HCT116 (cell line): ENCODE measurements around the gene ATP5F1A. TPM values are rescaled to one million over a fixed set of nuclear protein-coding genes. Genes with fewer than 3 reads are reported as not detected.

Experiments
- ATAC-seq: fragments of 200-7000 bp; cut with Tn5 transposase; 2 replicates; pipeline ENCODE4 v1.9.1; 2020; ENCODE audit warnings: mild to moderate bottlenecking, moderate library complexity
- BruUV-seq: library from RNA; stranded (reverse); fragments of 400-500 nt; replicated peaks from 2 replicates; lab custom pipeline; 2021; lab: Mats Ljungman, UMichigan
- CTCF ChIA-PET: fragments of 300-600 bp; sonication (Branson Sonifier 250); formaldehyde crosslinking; loops from one replicate; lab custom pipeline; 2021; ENCODE audit warnings: antibody characterized with exemption; lab: Charles Lee
- POLR2A ChIA-PET: fragments of 300-600, 350-600 bp; sonication (Branson Sonifier 250); formaldehyde crosslinking; loops from one replicate; lab custom pipeline; 2021; ENCODE audit warnings: antibody characterized with exemption; lab: Charles Lee
- RAD21 ChIA-PET, 2 experiments: fragments of 300-600 bp; sonication (Branson Sonifier 250); formaldehyde crosslinking; loops; one replicate each; lab custom pipeline; 2023; ENCODE audit warnings: low total read pairs in 2 of 2; ENCODE audit not compliant: uncharacterized antibody in 2 of 2, unreplicated experiment in 2 of 2, low non-redundant PET in 1 of 2; lab: Charles Lee
- DNase-seq: peaks from one replicate; pipeline ENCODE4 v3.0.0-alpha.2; 2010; ENCODE audit warnings: low read depth, low spot score
- H2AFZ ChIP-seq: fragments of 200-600 bp; shearing (Covaris generic), sonication (generic); 2 replicates; pipeline ENCODE4 v1.6.1; 2017; ENCODE audit warnings: low read depth, mixed run types, mixed read lengths, antibody characterized with exemption, low read length; ENCODE audit not compliant: poor library complexity, severe bottlenecking
- H3K27ac ChIP-seq: 2 replicates; pipeline ENCODE4 v1.5.1; 2012; ENCODE audit warnings: low read depth, low read length
- H3K27me3 ChIP-seq: fragments of 200-600 bp; sonication (generic); 2 replicates; pipeline ENCODE4 v1.6.1; 2016; ENCODE audit warnings: mixed run types, low read length, mixed read lengths; ENCODE audit not compliant: insufficient read depth
- H3K36me3 ChIP-seq, 2 experiments: fragments of 200-500 bp in 1 of 2; fragments of 200-600 bp in 1 of 2; sonication (Bioruptor generic) in 1 of 2; sonication (generic) in 1 of 2; 2 replicates each; pipeline versions ENCODE4 v1.5.1 to v1.6.1; 2014 to 2016; ENCODE audit warnings: low read length in 2 of 2, inconsistent platforms in 1 of 2, mixed read lengths in 1 of 2, mixed run types in 1 of 2; ENCODE audit not compliant: insufficient read depth in 2 of 2, control insufficient read depth in 1 of 2
- H3K4me1 ChIP-seq, 2 experiments: fragments of 200-600 bp in 1 of 2; sonication (generic) in 1 of 2; 2 replicates each; pipeline versions ENCODE4 v1.5.1 to v1.6.1; 2012 to 2017; ENCODE audit warnings: low read length in 2 of 2, inconsistent platforms in 1 of 2, mild to moderate bottlenecking in 1 of 2, mixed read lengths in 1 of 2, mixed run types in 1 of 2, moderate library complexity in 1 of 2; ENCODE audit not compliant: insufficient read depth in 2 of 2, control insufficient read depth in 1 of 2
- H3K4me2 ChIP-seq: fragments of 200-600 bp; sonication (generic); 2 replicates; pipeline ENCODE4 v1.6.1; 2017; ENCODE audit warnings: mixed run types, low read length, mixed read lengths
- H3K4me3 ChIP-seq, 2 experiments: fragments of 200-600 bp in 1 of 2; sonication (generic) in 1 of 2; replicated peaks in 1 of 2; 2 replicates each; pipeline ENCODE4 v1.5.1; 2011 to 2016; ENCODE audit warnings: low read length in 2 of 2, control low read depth in 1 of 2, low read depth in 1 of 2, mild to moderate bottlenecking in 1 of 2, mixed read lengths in 1 of 2, mixed run types in 1 of 2
- H3K79me2 ChIP-seq: fragments of 200-600 bp; sonication (generic); 2 replicates; pipeline ENCODE4 v1.6.1; 2017; ENCODE audit warnings: mild to moderate bottlenecking, mixed run types, low read length, moderate library complexity, mixed read lengths; ENCODE audit not compliant: insufficient read depth
- H3K9ac ChIP-seq: fragments of 200-600 bp; sonication (generic); 2 replicates; pipeline ENCODE4 v1.6.1; 2016; ENCODE audit warnings: low read length, mixed read lengths
- H3K9me2 ChIP-seq: fragments of 200-600 bp; sonication (generic), shearing (Covaris generic); 2 replicates; pipeline ENCODE4 v1.6.1; 2017; ENCODE audit warnings: mixed run types, mild to moderate bottlenecking, moderate library complexity; ENCODE audit not compliant: insufficient read depth
- H3K9me3 ChIP-seq, 2 experiments: fragments of 200-500 bp in 1 of 2; fragments of 200-600 bp in 1 of 2; sonication (Bioruptor generic) in 1 of 2; sonication (generic) in 1 of 2; 2 replicates each; pipeline ENCODE4 v1.6.1; 2014 to 2017; ENCODE audit warnings: low read length in 2 of 2, mixed read lengths in 2 of 2, inconsistent platforms in 1 of 2, low read depth in 1 of 2, mild to moderate bottlenecking in 1 of 2, mixed run types in 1 of 2, moderate library complexity in 1 of 2; ENCODE audit not compliant: control insufficient read depth in 1 of 2, insufficient read depth in 1 of 2
- H4K20me1 ChIP-seq: fragments of 200-600 bp; sonication (generic), shearing (Covaris generic); 2 replicates; pipeline ENCODE4 v1.6.1; 2017; ENCODE audit warnings: mixed run types, mild to moderate bottlenecking, moderate library complexity; ENCODE audit not compliant: insufficient read depth
- CEBPB ChIP-seq: IDR thresholded peaks from 2 replicates; pipeline ENCODE4 v1.6.1; 2012; ENCODE audit warnings: low read depth
- JUND ChIP-seq: IDR thresholded peaks from 2 replicates; pipeline ENCODE4 v1.6.1; 2012
- POLR2A ChIP-seq: IDR thresholded peaks from 2 replicates; pipeline ENCODE4 v1.7.0; 2011; ENCODE audit warnings: borderline replicate concordance; ENCODE audit not compliant: insufficient read depth, insufficient read length; ENCODE audit errors: extremely low read depth
- SP1 ChIP-seq: IDR thresholded peaks from 2 replicates; pipeline ENCODE4 v1.6.1; 2012; ENCODE audit warnings: low read depth
- SRF ChIP-seq: IDR thresholded peaks from 2 replicates; pipeline ENCODE4 v1.6.1; 2012; ENCODE audit warnings: low read depth
- ZNF274 ChIP-seq: fragments of 200-500 bp; sonication (Bioruptor generic); IDR thresholded peaks from 2 replicates; pipeline ENCODE4 v1.6.1; 2014; ENCODE audit warnings: mild to moderate bottlenecking, low read depth, low read length, inconsistent platforms
- intact Hi-C: fragments of 100-400 bp; cut with micrococcal nuclease; formaldehyde crosslinking; loops from 2 replicates; pipeline ENCODE4 v1.10.0; 2022
- total RNA-seq: library from RNA; stranded (reverse); gene quantifications from one replicate; pipeline ENCODE4 v1.2.1, GENCODE V29; 2021; ENCODE audit not compliant: unreplicated experiment
- TF ChIP-seq, protein P1 (sequence below), 3 experiments: fragments of 200-600 bp in 1 of 3; sonication (generic) in 1 of 3; IDR thresholded peaks in 2 of 3; conservative IDR thresholded peaks in 1 of 3; 2 replicates each; pipeline ENCODE4 v1.5.1; 2012 to 2017; ENCODE audit warnings: low read depth in 2 of 3, low read length in 2 of 3, antibody characterized with exemption in 1 of 3, borderline replicate concordance in 1 of 3, control low read depth in 1 of 3, mild to moderate bottlenecking in 1 of 3, mixed read lengths in 1 of 3, mixed run types in 1 of 3, moderate library complexity in 1 of 3; ENCODE audit not compliant: insufficient read depth in 1 of 3
- TF ChIP-seq, protein P2 (sequence below): IDR thresholded peaks from 2 replicates; pipeline ENCODE4 v1.6.1; 2011; ENCODE audit warnings: mild to moderate bottlenecking, low read length, moderate library complexity; ENCODE audit not compliant: insufficient replicate concordance; ENCODE audit errors: extremely low read depth
- TF ChIP-seq, protein P3 (sequence below): IDR thresholded peaks from 2 replicates; pipeline ENCODE4 v1.6.1; 2012; ENCODE audit warnings: low read depth

The ATP5F1A gene
- total RNA-seq, 1 experiment from 2014 or later = 563 TPM

DNA sequence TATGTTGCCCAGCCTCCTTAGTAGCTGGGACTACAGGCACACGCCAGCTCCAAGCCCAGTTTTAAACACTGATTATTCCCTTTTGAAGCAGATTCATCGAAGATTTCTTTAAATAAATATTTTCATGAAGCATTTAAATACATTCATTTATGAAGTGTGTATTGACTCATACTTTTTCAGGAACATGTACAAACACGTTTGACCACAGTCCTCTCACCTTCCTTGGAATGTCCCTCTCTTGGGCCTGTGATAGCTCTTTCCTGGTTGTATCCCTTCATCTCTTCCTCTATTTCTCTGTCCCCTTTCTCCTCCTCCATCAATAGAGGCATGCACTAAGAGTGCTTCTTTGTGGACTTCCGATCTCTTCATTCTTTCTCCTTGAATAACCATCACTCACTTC is 28.6 kb downstream of the ATP5F1A start:
- intact Hi-C loops = no loop called here
- ChIA-PET CTCF (no interaction called here), POLR2A (no interaction called here), RAD21 (no interaction called here)
- DNase-seq (no peak), ATAC-seq (no peak)
- H3K36me3 ChIP-seq = no peaks in the 10 kb centered on the region
- no TSS peak for BruUV-seq
- TF ChIP-seq, protein P1, sequence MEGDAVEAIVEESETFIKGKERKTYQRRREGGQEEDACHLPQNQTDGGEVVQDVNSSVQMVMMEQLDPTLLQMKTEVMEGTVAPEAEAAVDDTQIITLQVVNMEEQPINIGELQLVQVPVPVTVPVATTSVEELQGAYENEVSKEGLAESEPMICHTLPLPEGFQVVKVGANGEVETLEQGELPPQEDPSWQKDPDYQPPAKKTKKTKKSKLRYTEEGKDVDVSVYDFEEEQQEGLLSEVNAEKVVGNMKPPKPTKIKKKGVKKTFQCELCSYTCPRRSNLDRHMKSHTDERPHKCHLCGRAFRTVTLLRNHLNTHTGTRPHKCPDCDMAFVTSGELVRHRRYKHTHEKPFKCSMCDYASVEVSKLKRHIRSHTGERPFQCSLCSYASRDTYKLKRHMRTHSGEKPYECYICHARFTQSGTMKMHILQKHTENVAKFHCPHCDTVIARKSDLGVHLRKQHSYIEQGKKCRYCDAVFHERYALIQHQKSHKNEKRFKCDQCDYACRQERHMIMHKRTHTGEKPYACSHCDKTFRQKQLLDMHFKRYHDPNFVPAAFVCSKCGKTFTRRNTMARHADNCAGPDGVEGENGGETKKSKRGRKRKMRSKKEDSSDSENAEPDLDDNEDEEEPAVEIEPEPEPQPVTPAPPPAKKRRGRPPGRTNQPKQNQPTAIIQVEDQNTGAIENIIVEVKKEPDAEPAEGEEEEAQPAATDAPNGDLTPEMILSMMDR (IDR thresholded peaks at IDR 0.05 in 2 of 3, conservative IDR thresholded peaks at IDR 0.05 in 1 of 3; ENCODE audit: borderline replicate concordance in 1 of 3, insufficient read depth in 1 of 3, low read depth in 2 of 3, low read length in 2 of 3) = no peak
- TF ChIP-seq SP1 (no peak), POLR2A (no peak), SRF (no peak), CEBPB (no peak), ZNF274 (no peak), JUND (no peak)
- TF ChIP-seq, protein P2, sequence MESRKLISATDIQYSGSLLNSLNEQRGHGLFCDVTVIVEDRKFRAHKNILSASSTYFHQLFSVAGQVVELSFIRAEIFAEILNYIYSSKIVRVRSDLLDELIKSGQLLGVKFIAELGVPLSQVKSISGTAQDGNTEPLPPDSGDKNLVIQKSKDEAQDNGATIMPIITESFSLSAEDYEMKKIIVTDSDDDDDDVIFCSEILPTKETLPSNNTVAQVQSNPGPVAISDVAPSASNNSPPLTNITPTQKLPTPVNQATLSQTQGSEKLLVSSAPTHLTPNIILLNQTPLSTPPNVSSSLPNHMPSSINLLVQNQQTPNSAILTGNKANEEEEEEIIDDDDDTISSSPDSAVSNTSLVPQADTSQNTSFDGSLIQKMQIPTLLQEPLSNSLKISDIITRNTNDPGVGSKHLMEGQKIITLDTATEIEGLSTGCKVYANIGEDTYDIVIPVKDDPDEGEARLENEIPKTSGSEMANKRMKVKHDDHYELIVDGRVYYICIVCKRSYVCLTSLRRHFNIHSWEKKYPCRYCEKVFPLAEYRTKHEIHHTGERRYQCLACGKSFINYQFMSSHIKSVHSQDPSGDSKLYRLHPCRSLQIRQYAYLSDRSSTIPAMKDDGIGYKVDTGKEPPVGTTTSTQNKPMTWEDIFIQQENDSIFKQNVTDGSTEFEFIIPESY = no peak
- TF ChIP-seq, protein P3, sequence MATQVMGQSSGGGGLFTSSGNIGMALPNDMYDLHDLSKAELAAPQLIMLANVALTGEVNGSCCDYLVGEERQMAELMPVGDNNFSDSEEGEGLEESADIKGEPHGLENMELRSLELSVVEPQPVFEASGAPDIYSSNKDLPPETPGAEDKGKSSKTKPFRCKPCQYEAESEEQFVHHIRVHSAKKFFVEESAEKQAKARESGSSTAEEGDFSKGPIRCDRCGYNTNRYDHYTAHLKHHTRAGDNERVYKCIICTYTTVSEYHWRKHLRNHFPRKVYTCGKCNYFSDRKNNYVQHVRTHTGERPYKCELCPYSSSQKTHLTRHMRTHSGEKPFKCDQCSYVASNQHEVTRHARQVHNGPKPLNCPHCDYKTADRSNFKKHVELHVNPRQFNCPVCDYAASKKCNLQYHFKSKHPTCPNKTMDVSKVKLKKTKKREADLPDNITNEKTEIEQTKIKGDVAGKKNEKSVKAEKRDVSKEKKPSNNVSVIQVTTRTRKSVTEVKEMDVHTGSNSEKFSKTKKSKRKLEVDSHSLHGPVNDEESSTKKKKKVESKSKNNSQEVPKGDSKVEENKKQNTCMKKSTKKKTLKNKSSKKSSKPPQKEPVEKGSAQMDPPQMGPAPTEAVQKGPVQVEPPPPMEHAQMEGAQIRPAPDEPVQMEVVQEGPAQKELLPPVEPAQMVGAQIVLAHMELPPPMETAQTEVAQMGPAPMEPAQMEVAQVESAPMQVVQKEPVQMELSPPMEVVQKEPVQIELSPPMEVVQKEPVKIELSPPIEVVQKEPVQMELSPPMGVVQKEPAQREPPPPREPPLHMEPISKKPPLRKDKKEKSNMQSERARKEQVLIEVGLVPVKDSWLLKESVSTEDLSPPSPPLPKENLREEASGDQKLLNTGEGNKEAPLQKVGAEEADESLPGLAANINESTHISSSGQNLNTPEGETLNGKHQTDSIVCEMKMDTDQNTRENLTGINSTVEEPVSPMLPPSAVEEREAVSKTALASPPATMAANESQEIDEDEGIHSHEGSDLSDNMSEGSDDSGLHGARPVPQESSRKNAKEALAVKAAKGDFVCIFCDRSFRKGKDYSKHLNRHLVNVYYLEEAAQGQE = no peak
- peaks cover 20 to 51% of the 10 kb centered on the region in 2 experiments for H3K4me1 ChIP-seq
- peak overlapping the region; percentile 27 for H3K4me2 ChIP-seq
- H3K4me3 ChIP-seq = no peak overlapping the region
- no peaks in the 10 kb centered on the region for H3K27me3 ChIP-seq
- no peaks in the 10 kb centered on the region for H3K9me2 ChIP-seq
- H4K20me1 ChIP-seq = no peaks in the 10 kb centered on the region
- H3K79me2 ChIP-seq = peaks cover 19% of the 10 kb centered on the region; the same call in 1 of the 2 replicates
- no peak overlapping the region for H3K9ac ChIP-seq
- no peak overlapping the region for H3K27ac ChIP-seq
- H2AFZ ChIP-seq = no peak overlapping the region
- H3K9me3 ChIP-seq = no peaks in the 10 kb centered on the region
